DND-41 (cell line): ENCODE data around the gene CREBBP.

Experiments
- ATAC-seq: fragments of 200-7000 bp; cut with Tn5 transposase; 3 replicates; pipeline ENCODE4 v1.9.1; 2021; ENCODE audit warnings: low read depth; ENCODE audit not compliant: insufficient read depth
- DNase-seq: peaks from one replicate; pipeline ENCODE4 v3.0.0-alpha.2; 2020
- H2AFZ ChIP-seq: 2 replicates; pipeline ENCODE4 v1.6.0; 2012; ENCODE audit warnings: low read depth, low read length
- H3K27ac ChIP-seq: 2 replicates; pipeline ENCODE4 v1.5.1; 2012; ENCODE audit warnings: low read length, inconsistent platforms
- H3K27me3 ChIP-seq: fragments of 200-600 bp; sonication (generic); 2 replicates; pipeline ENCODE4 v1.6.0; 2012; ENCODE audit warnings: low read length, mild to moderate bottlenecking, inconsistent platforms; ENCODE audit not compliant: insufficient read depth, poor library complexity
- H3K36me3 ChIP-seq: 2 replicates; pipeline ENCODE4 v1.5.1; 2012; ENCODE audit warnings: low read length, inconsistent platforms; ENCODE audit not compliant: insufficient read depth
- H3K4me1 ChIP-seq: 2 replicates; pipeline ENCODE4 v1.5.1; 2012; ENCODE audit warnings: mild to moderate bottlenecking, low read length; ENCODE audit not compliant: insufficient read depth
- H3K4me2 ChIP-seq: 2 replicates; pipeline ENCODE4 v1.6.0; 2012; ENCODE audit warnings: mild to moderate bottlenecking, moderate library complexity, low read length, inconsistent platforms; ENCODE audit not compliant: insufficient read depth
- H3K4me3 ChIP-seq, 2 experiments: fragments of 200-600 bp in 1 of 2; shearing (Covaris generic) in 1 of 2; 2 replicates each; pipeline ENCODE4 v1.5.1; 2012 to 2016; ENCODE audit warnings: inconsistent platforms in 2 of 2, low read length in 2 of 2, mild to moderate bottlenecking in 2 of 2, low read depth in 1 of 2, moderate library complexity in 1 of 2
- H3K79me2 ChIP-seq: 2 replicates; pipeline ENCODE4 v1.6.0; 2012; ENCODE audit warnings: low read length, inconsistent platforms; ENCODE audit not compliant: insufficient read depth
- H3K9ac ChIP-seq: 2 replicates; pipeline ENCODE4 v1.6.0; 2012; ENCODE audit warnings: low read depth, mild to moderate bottlenecking, inconsistent platforms, low read length, moderate library complexity
- H3K9me3 ChIP-seq: 2 replicates; pipeline ENCODE4 v1.5.1; 2012; ENCODE audit warnings: low read length, moderate library complexity, mild to moderate bottlenecking, inconsistent platforms; ENCODE audit not compliant: insufficient read depth, severe bottlenecking
- H4K20me1 ChIP-seq: 2 replicates; pipeline ENCODE4 v1.6.0; 2012; ENCODE audit warnings: low read length; ENCODE audit not compliant: insufficient read depth
- CTCF ChIP-seq: IDR thresholded peaks from 2 replicates; pipeline ENCODE4 v1.5.1; 2012; ENCODE audit warnings: borderline replicate concordance, low read length, moderate library complexity, mild to moderate bottlenecking; ENCODE audit not compliant: poor library complexity, severe bottlenecking; ENCODE audit errors: extremely low read depth
- EZH2 ChIP-seq: IDR thresholded peaks from 3 replicates; pipeline ENCODE4 v1.6.1; 2012; ENCODE audit warnings: borderline replicate concordance, low read depth, mild to moderate bottlenecking, moderate library complexity, low read length, inconsistent platforms; ENCODE audit not compliant: severe bottlenecking

The CREBBP gene

GRCh38 chr16:3881499-3881990 lies 1.0 kb upstream of the CREBBP start:
- Histone ChIP-seq H3K27me3 (peaks cover 3% of the 10 kb centered on the region), H2AFZ (no peak overlapping the region), H3K9ac (peak overlapping the region; percentile 59), H3K9me3 (no peaks in the 10 kb centered on the region), H3K27ac (no peak overlapping the region), H3K4me3 (peak overlapping the region in 1 of 2 experiments; percentile 57; a peak in 2 of 4 replicates), H3K36me3 (peaks cover 15% of the 10 kb centered on the region), H4K20me1 (peaks cover 30% of the 10 kb centered on the region), H3K4me2 (peak overlapping the region; percentile 69), H3K79me2 (peaks cover 33% of the 10 kb centered on the region), H3K4me1 (peaks cover 38% of the 10 kb centered on the region)
- TF ChIP-seq EZH2 (no peak), CTCF (no peak)
- no peak for ATAC-seq
- no peak for DNase-seq

- peaks cover 3% of the 10 kb centered on the region for H3K27me3 ChIP-seq
- peaks cover 46% of the 10 kb centered on the region for H4K20me1 ChIP-seq
- peak overlapping the region; percentile 96 for H3K4me2 ChIP-seq
- TF ChIP-seq EZH2 (no peak), CTCF (peak; percentile 36)
- ATAC-seq (peak; percentile 68), DNase-seq (peak; percentile 73)
- peak overlapping the region; percentile 59 for H3K9ac ChIP-seq
- peaks cover 16% of the 10 kb centered on the region for H3K36me3 ChIP-seq
- H3K79me2 ChIP-seq, result peaks cover 48% of the 10 kb centered on the region
- H3K4me1 ChIP-seq, result peaks cover 47% of the 10 kb centered on the region
- H3K4me3 ChIP-seq, result peak overlapping the region; percentile 28 to 70; a peak in 3 of 4 replicates
- H3K27ac ChIP-seq, result peak overlapping the region; percentile 22; the same call in 1 of the 2 replicates
- H2AFZ ChIP-seq, result no peak overlapping the region
- H3K9me3 ChIP-seq, result no peaks in the 10 kb centered on the region
Observed at GRCh38 chr16:3879887-3880564, 487 bp downstream of the CREBBP start.

- peak; percentile 18; the same call in 2 of the 3 replicates for ATAC-seq
- peaks cover 52% of the 10 kb centered on the region for H4K20me1 ChIP-seq
- DNase-seq, result no peak
Observed at GRCh38 chr16:3879258-3879886, 1.1 kb downstream of the CREBBP start.

More at GRCh38 chr16:3879258-3879886, 1.1 kb downstream of the CREBBP start:
- Histone ChIP-seq H2AFZ (no peak overlapping the region), H3K4me3 (peak overlapping the region; percentile 28 to 70; a peak in 3 of 4 replicates), H3K27me3 (peaks cover 3% of the 10 kb centered on the region), H3K4me1 (peaks cover 47% of the 10 kb centered on the region), H3K9me3 (no peaks in the 10 kb centered on the region), H3K4me2 (peak overlapping the region; percentile 96), H3K79me2 (peaks cover 55% of the 10 kb centered on the region), H3K9ac (peak overlapping the region; percentile 59), H3K36me3 (peaks cover 19% of the 10 kb centered on the region), H3K27ac (peak overlapping the region; percentile 22; the same call in 1 of the 2 replicates)
- TF ChIP-seq EZH2 (no peak), CTCF (no peak)
